IMR-90 (cell line): ENCODE data around the gene RAX2. TPM values are rescaled to one million over a fixed set of nuclear protein-coding genes. Genes with fewer than 3 reads are reported as not detected.

Source experiments
- ATAC-seq: fragments of 200-7000 bp; cut with Tn5 transposase; 2 replicates; pipeline ENCODE4 v1.9.1; 2020; ENCODE audit warnings: low read depth, mild to moderate bottlenecking, moderate library complexity
- BruUV-seq: library from RNA; stranded (reverse); fragments of 400-500 nt; replicated peaks from 2 replicates; lab custom pipeline; 2021; lab: Mats Ljungman, UMichigan
- CTCF ChIA-PET: fragments of 300-600 bp; formaldehyde crosslinking; extraction: SDS; loops from one replicate; lab custom pipeline; 2021; ENCODE audit warnings: antibody characterized with exemption; lab: Yijun Ruan, JAX
- POLR2A ChIA-PET: fragments of 300-600 bp; sonication (Branson Sonifier 250); formaldehyde crosslinking; loops from one replicate; lab custom pipeline; 2022; ENCODE audit warnings: antibody characterized with exemption; ENCODE audit not compliant: unreplicated experiment; lab: Charles Lee
- DNase-seq: peaks from one replicate; pipeline ENCODE4 v3.0.0; 2013
- H2AFZ ChIP-seq: replicated peaks from 2 replicates; pipeline ENCODE3; 2013; ENCODE audit warnings: low read length, mild to moderate bottlenecking; ENCODE audit not compliant: poor library complexity
- H2AK5ac ChIP-seq: 2 replicates; pipeline ENCODE4 v1.6.1; 2013; ENCODE audit warnings: low read depth, low read length, inconsistent platforms
- H2AK9ac ChIP-seq: replicated peaks from 2 replicates; pipeline ENCODE3; 2013; ENCODE audit warnings: mild to moderate bottlenecking, low read depth, low read length, moderate library complexity; ENCODE audit not compliant: poor library complexity
- H2BK120ac ChIP-seq: 2 replicates; pipeline ENCODE4 v1.6.1; 2013; ENCODE audit warnings: low read depth, low read length, inconsistent platforms
- H2BK15ac ChIP-seq: 3 replicates; pipeline ENCODE4 v1.6.1; 2013; ENCODE audit warnings: low read depth, low read length, inconsistent platforms
- H2BK20ac ChIP-seq: 2 replicates; pipeline ENCODE4 v1.6.1; 2013; ENCODE audit warnings: low read depth, mild to moderate bottlenecking, inconsistent platforms, low read length, moderate library complexity
- H2BK5ac ChIP-seq: 2 replicates; pipeline ENCODE4 v1.6.1; 2013; ENCODE audit warnings: mild to moderate bottlenecking, low read depth, low read length, inconsistent platforms; ENCODE audit not compliant: poor library complexity, severe bottlenecking
- H3K14ac ChIP-seq: replicated peaks from 2 replicates; pipeline ENCODE4 v1.6.1; 2013; ENCODE audit warnings: low read depth, low read length, inconsistent platforms
- H3K18ac ChIP-seq: 2 replicates; pipeline ENCODE4 v1.6.1; 2013; ENCODE audit warnings: low read depth, low read length, control low read depth
- H3K23ac ChIP-seq: 2 replicates; pipeline ENCODE4 v1.6.1; 2013; ENCODE audit warnings: low read depth, low read length, inconsistent platforms
- H3K27ac ChIP-seq: 2 replicates; pipeline ENCODE4 v1.5.1; 2013; ENCODE audit warnings: mild to moderate bottlenecking, control low read depth, low read length; ENCODE audit not compliant: insufficient read depth
- H3K27me3 ChIP-seq: 2 replicates; pipeline ENCODE4 v1.6.1; 2013; ENCODE audit warnings: low read length; ENCODE audit not compliant: control insufficient read depth, insufficient read depth
- H3K36me3 ChIP-seq: 2 replicates; pipeline ENCODE4 v1.6.1; 2013; ENCODE audit warnings: low read length, mixed read lengths; ENCODE audit not compliant: control insufficient read depth, insufficient read depth
- H3K4ac ChIP-seq: 2 replicates; pipeline ENCODE4 v1.6.1; 2013; ENCODE audit warnings: low read depth, low read length, inconsistent platforms
- H3K4me1 ChIP-seq: 2 replicates; pipeline ENCODE4 v1.6.1; 2013; ENCODE audit warnings: low read length, mixed read lengths; ENCODE audit not compliant: control insufficient read depth, insufficient read depth
- H3K4me2 ChIP-seq: 2 replicates; pipeline ENCODE4 v1.6.1; 2013; ENCODE audit warnings: low read depth, mild to moderate bottlenecking, control low read depth, low read length, moderate library complexity
- H3K4me3 ChIP-seq: 2 replicates; pipeline ENCODE4 v1.5.1; 2013; ENCODE audit warnings: low read depth, mild to moderate bottlenecking, control low read depth, low read length, moderate library complexity; ENCODE audit not compliant: insufficient read depth
- H3K56ac ChIP-seq: 2 replicates; pipeline ENCODE4 v1.6.1; 2013; ENCODE audit warnings: low read length, inconsistent platforms; ENCODE audit not compliant: insufficient read depth; ENCODE audit errors: extremely low read depth
- H3K79me1 ChIP-seq, 2 experiments: 2 replicates each; pipeline ENCODE4 v1.6.1; 2013; ENCODE audit warnings: low read length in 2 of 2, inconsistent platforms in 1 of 2, low read depth in 1 of 2
- H3K9ac ChIP-seq: 2 replicates; pipeline ENCODE4 v1.6.1; 2013; ENCODE audit warnings: low read depth, low read length, control low read depth
- H3K9me1 ChIP-seq: 2 replicates; pipeline ENCODE4 v1.6.1; 2013; ENCODE audit warnings: low read length, inconsistent platforms; ENCODE audit not compliant: insufficient read depth
- H3K9me3 ChIP-seq: 2 replicates; pipeline ENCODE4 v1.6.1; 2013; ENCODE audit warnings: low read length; ENCODE audit not compliant: control insufficient read depth, insufficient read depth
- H4K20me1 ChIP-seq: 2 replicates; pipeline ENCODE4 v1.6.1; 2013; ENCODE audit warnings: low read length, inconsistent platforms; ENCODE audit not compliant: insufficient read depth
- H4K5ac ChIP-seq: 2 replicates; pipeline ENCODE4 v1.6.1; 2013; ENCODE audit warnings: mild to moderate bottlenecking, low read depth, low read length, control low read depth
- H4K8ac ChIP-seq, 2 experiments: 2 replicates each; pipeline ENCODE4 v1.6.1; 2013; ENCODE audit warnings: low read depth in 2 of 2, low read length in 2 of 2, control low read depth in 1 of 2, inconsistent platforms in 1 of 2
- H4K91ac ChIP-seq: 2 replicates; pipeline ENCODE4 v1.6.1; 2013; ENCODE audit warnings: low read depth, low read length, inconsistent platforms; ENCODE audit not compliant: insufficient read depth
- BHLHE40 ChIP-seq: fragments of 150-350 bp; IDR thresholded peaks from 2 replicates; pipeline ENCODE4 v1.6.1; 2016; ENCODE audit warnings: mild to moderate bottlenecking, low read depth, low read length
- CEBPB ChIP-seq: IDR thresholded peaks from 2 replicates; pipeline ENCODE4 v1.6.1; 2012; ENCODE audit warnings: low read depth, low read length, improper control_type of control experiment
- CHD1 ChIP-seq: IDR thresholded peaks from 2 replicates; pipeline ENCODE4 v1.6.1; 2012; ENCODE audit warnings: low read depth, low read length, improper control_type of control experiment
- CTCF ChIP-seq: conservative IDR thresholded peaks from 2 replicates; pipeline ENCODE4 v1.5.1; 2012; ENCODE audit warnings: mild to moderate bottlenecking, low read depth, low read length, improper control_type of control experiment
- ELK1 ChIP-seq: fragments of 150-350 bp; IDR thresholded peaks from 2 replicates; pipeline ENCODE4 v1.6.1; 2016; ENCODE audit warnings: low read depth, mild to moderate bottlenecking, low read length, moderate library complexity, borderline replicate concordance
- FOS ChIP-seq: fragments of 150-350 bp; IDR thresholded peaks from 2 replicates; pipeline ENCODE4 v1.6.1; 2016; ENCODE audit warnings: low read depth, low read length
- MAFK ChIP-seq: IDR thresholded peaks from 2 replicates; pipeline ENCODE4 v1.6.1; 2012; ENCODE audit warnings: low read depth, low read length, improper control_type of control experiment
- MAZ ChIP-seq: IDR thresholded peaks from 2 replicates; pipeline ENCODE4 v1.6.1; 2012; ENCODE audit warnings: low read depth, mild to moderate bottlenecking, low read length, improper control_type of control experiment, moderate library complexity, borderline replicate concordance
- MXI1 ChIP-seq: IDR thresholded peaks from 2 replicates; pipeline ENCODE4 v1.6.1; 2012; ENCODE audit warnings: low read depth, mild to moderate bottlenecking, low read length, moderate library complexity, borderline replicate concordance
- NFE2L2 ChIP-seq: fragments of 150-350 bp; IDR thresholded peaks from 2 replicates; pipeline ENCODE4 v1.6.1; 2016; ENCODE audit warnings: low read depth, mild to moderate bottlenecking, low read length
- POLR2A ChIP-seq: IDR thresholded peaks from 2 replicates; pipeline ENCODE4 v1.6.1; 2012; ENCODE audit warnings: mild to moderate bottlenecking, low read depth, low read length
- RAD21 ChIP-seq: IDR thresholded peaks from 2 replicates; pipeline ENCODE4 v1.6.1; 2012; ENCODE audit warnings: low read length, improper control_type of control experiment
- RCOR1 ChIP-seq: IDR thresholded peaks from 2 replicates; pipeline ENCODE4 v1.6.1; 2012; ENCODE audit warnings: mild to moderate bottlenecking, low read length, improper control_type of control experiment; ENCODE audit not compliant: insufficient replicate concordance
- RFX5 ChIP-seq: IDR thresholded peaks from 2 replicates; pipeline ENCODE4 v1.8.0; 2012; ENCODE audit warnings: low read depth, mild to moderate bottlenecking, low read length, moderate library complexity
- SMC3 ChIP-seq: fragments of 150-350 bp; IDR thresholded peaks from 2 replicates; pipeline ENCODE4 v1.6.1; 2016; ENCODE audit warnings: low read depth, mild to moderate bottlenecking, antibody characterized with exemption, low read length, moderate library complexity
- USF2 ChIP-seq: fragments of 150-350 bp; IDR thresholded peaks from 2 replicates; pipeline ENCODE4 v1.6.1; 2017; ENCODE audit warnings: mild to moderate bottlenecking, antibody characterized with exemption, low read length, low read depth
- WGBS, 2 experiments: methylation state at CpG; one replicate each; pipeline versions ENCODE4 v1.1.5 to v1.1.7; 2013; ENCODE audit warnings: missing lambda C conversion rate in 2 of 2; ENCODE audit not compliant: insufficient read length in 1 of 2; ENCODE audit errors: extremely low coverage in 2 of 2; 5-methylcytosine and 5-hydroxymethylcytosine counted together
- dilution Hi-C: fragments of 300-500 bp; cut with HindIII; formaldehyde crosslinking; loops from one replicate; pipeline ENCODE4 v1.14.3; 2018; ENCODE audit warnings: low sequenced_read_pairs; ENCODE audit not compliant: unreplicated experiment
- in situ Hi-C: fragments of 300-500 bp; cut with MboI; formaldehyde crosslinking; loops from 3 replicates; pipeline ENCODE4 v1.14.3; 2019; ENCODE audit warnings: low sequenced_read_pairs, inconsistent platforms, mixed read lengths
- intact Hi-C: fragments of 100-400 bp; cut with micrococcal nuclease; formaldehyde crosslinking; loops from 2 replicates; pipeline ENCODE4 v1.10.0; 2022
- polyA plus RNA-seq, 3 experiments: library from polyadenylated mRNA; depleted of rRNA; stranded (reverse); fragments of >200 nt; gene quantifications; 2 replicates each; pipeline ENCODE4 v1.2.3, GENCODE V29; 2012; ENCODE audit warnings: low replicate concordance in 1 of 3
- total RNA-seq: library from RNA; depleted of rRNA; stranded (reverse); fragments of >200 nt; gene quantifications from 2 replicates; pipeline ENCODE4 v1.2.3, GENCODE V29; 2012

Gene RAX2
- total and polyA plus RNA-seq, 2 of the 4 experiments (the other 2 are of a cell fraction), result not detected

- in situ Hi-C loops, result no loop called here
- H2BK5ac ChIP-seq, result no peak overlapping the region
Measured at GRCh38 chr19:3723110-3723488, 48.9 kb downstream of the RAX2 start.

More at GRCh38 chr19:3723110-3723488, 48.9 kb downstream of the RAX2 start:
- CTCF ChIA-PET, result no interaction called here
- Histone ChIP-seq H2AK9ac (peak overlapping the region; percentile 72), H3K56ac (no peak overlapping the region), H2BK20ac (no peak overlapping the region), H3K14ac (no peak overlapping the region), H3K4me3 (no peak overlapping the region), H2BK120ac (no peak overlapping the region), H2AFZ (no peak overlapping the region), H3K23ac (no peak overlapping the region), H3K27me3 (peaks cover 38% of the 10 kb centered on the region), H3K79me1 (no peaks in the 10 kb centered on the region), H3K36me3 (no peaks in the 10 kb centered on the region), H3K27ac (no peak overlapping the region), H3K18ac (no peak overlapping the region), H3K9ac (no peak overlapping the region), H3K9me3 (no peaks in the 10 kb centered on the region), H3K4me2 (no peak overlapping the region), H3K9me1 (no peaks in the 10 kb centered on the region), H3K4ac (no peak overlapping the region), H3K4me1 (no peaks in the 10 kb centered on the region), H4K5ac (no peak overlapping the region), H4K8ac (no peak overlapping the region), H4K91ac (no peak overlapping the region), H2AK5ac (no peak overlapping the region), H4K20me1 (no peaks in the 10 kb centered on the region), H2BK15ac (no peak overlapping the region)
- TF ChIP-seq NFE2L2 (no peak), POLR2A (no peak), CEBPB (no peak), MXI1 (no peak), CTCF (no peak), RFX5 (no peak), BHLHE40 (no peak), RCOR1 (no peak), RAD21 (no peak), MAZ (no peak), MAFK (no peak), FOS (no peak), SMC3 (no peak), ELK1 (no peak), CHD1 (no peak), USF2 (no peak)
- dilution Hi-C loops, result no loop called here
- WGBS, 2 experiments, result no CpG with 5 or more reads among the region's 5 CpGs
- DNase-seq, result no peak
- intact Hi-C loops, result no loop called here
- no peak for ATAC-seq
- POLR2A ChIA-PET, result no interaction called here
- no TSS peak for BruUV-seq
